ENCODE data around the gene SGCA. TPM values are rescaled to one million over a fixed set of nuclear protein-coding genes. Genes with fewer than 3 reads are reported as not detected.

The SGCA gene
- total and polyA plus RNA-seq, 2 of the 13 experiments (the other 11 are each of a cell fraction or from before 2014, with no cell fraction given), result not detected

DNA sequence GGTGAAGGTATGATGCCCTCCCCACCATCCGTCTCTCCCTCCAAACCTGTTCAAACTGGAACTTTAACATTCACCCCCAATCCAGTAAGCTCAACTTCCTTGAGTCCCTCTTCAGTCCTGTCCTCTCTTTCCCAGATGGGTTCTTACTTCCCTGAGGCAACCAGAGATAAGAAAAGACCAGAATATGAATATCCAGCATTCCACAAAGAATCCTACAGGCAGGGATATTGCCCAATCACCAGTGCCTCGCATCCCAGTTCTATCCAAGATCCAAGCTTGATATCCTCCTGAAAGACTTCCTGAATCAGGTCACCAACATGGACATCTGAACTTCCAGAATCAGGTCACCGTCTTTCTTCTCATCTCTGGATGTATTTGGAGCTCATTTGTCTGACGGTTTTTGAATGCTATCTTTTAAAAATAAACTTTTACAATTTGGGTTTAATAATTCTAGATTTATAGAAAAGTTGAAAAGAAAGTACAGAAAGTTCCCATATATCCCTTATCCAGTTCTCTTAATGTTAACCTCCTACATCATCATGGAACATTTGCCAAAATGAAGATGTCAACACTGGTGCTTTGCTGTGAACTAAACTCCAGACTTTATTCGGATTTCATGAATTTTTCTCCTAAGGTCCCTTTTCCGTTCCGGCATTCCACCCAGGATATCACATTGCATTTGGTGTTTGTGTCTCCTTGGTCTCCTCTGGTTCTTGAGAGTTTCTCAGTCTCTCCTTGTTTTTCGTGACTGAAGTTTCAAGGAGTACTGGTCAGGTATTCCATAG, 49.4 kb downstream of the SGCA start (continued):
- TF ChIP-seq, protein P1, sequence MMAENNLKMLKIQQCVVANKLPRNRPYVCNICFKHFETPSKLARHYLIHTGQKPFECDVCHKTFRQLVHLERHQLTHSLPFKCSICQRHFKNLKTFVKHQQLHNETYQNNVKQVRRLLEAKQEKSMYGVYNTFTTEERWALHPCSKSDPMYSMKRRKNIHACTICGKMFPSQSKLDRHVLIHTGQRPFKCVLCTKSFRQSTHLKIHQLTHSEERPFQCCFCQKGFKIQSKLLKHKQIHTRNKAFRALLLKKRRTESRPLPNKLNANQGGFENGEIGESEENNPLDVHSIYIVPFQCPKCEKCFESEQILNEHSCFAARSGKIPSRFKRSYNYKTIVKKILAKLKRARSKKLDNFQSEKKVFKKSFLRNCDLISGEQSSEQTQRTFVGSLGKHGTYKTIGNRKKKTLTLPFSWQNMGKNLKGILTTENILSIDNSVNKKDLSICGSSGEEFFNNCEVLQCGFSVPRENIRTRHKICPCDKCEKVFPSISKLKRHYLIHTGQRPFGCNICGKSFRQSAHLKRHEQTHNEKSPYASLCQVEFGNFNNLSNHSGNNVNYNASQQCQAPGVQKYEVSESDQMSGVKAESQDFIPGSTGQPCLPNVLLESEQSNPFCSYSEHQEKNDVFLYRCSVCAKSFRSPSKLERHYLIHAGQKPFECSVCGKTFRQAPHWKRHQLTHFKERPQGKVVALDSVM (CRISPR knock-in tag; IDR thresholded peaks at IDR 0.05), result no peak
- TF ChIP-seq, protein P2, sequence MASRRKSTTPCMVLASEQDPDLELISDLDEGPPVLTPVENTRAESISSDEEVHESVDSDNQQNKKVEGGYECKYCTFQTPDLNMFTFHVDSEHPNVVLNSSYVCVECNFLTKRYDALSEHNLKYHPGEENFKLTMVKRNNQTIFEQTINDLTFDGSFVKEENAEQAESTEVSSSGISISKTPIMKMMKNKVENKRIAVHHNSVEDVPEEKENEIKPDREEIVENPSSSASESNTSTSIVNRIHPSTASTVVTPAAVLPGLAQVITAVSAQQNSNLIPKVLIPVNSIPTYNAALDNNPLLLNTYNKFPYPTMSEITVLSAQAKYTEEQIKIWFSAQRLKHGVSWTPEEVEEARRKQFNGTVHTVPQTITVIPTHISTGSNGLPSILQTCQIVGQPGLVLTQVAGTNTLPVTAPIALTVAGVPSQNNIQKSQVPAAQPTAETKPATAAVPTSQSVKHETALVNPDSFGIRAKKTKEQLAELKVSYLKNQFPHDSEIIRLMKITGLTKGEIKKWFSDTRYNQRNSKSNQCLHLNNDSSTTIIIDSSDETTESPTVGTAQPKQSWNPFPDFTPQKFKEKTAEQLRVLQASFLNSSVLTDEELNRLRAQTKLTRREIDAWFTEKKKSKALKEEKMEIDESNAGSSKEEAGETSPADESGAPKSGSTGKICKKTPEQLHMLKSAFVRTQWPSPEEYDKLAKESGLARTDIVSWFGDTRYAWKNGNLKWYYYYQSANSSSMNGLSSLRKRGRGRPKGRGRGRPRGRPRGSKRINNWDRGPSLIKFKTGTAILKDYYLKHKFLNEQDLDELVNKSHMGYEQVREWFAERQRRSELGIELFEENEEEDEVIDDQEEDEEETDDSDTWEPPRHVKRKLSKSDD (CRISPR knock-in tag; IDR thresholded peaks at IDR 0.05; ENCODE audit: low read depth), result no peak
- no peak for TF ChIP-seq BCL6 (CRISPR knock-in tag; IDR thresholded peaks at IDR 0.05)
- peak; percentile 41; the same call in 1 of the 2 replicates for TF ChIP-seq CEBPG (CRISPR knock-in tag; IDR thresholded peaks at IDR 0.05)
- peak; percentile 66; the same call in 1 of the 2 replicates for TF ChIP-seq CEBPB (IDR thresholded peaks at IDR 0.05; ENCODE audit: borderline replicate concordance, low read depth, low read length)
- TF ChIP-seq ZNF484 (CRISPR knock-in tag; IDR thresholded peaks at IDR 0.05; ENCODE audit: borderline replicate concordance, low read depth), result no peak
- TF ChIP-seq SCMH1 (CRISPR knock-in tag; IDR thresholded peaks at IDR 0.05; ENCODE audit: borderline replicate concordance), result no peak
- no peak for TF ChIP-seq SALL1 (CRISPR knock-in tag; IDR thresholded peaks at IDR 0.05)
- TF ChIP-seq ZNF441 (CRISPR knock-in tag; IDR thresholded peaks at IDR 0.05; ENCODE audit: borderline replicate concordance), result no peak
- TF ChIP-seq ZNF720 (CRISPR knock-in tag; IDR thresholded peaks at IDR 0.05), result no peak
